SK-N-SH (cell line): ENCODE results near the gene GOT1.

Source experiments
- EP300 ChIP-seq, 2 experiments: IDR thresholded peaks; 2 replicates each; pipeline versions ENCODE4 v1.4.0 to v1.6.1; 2012; ENCODE audit warnings: borderline replicate concordance in 1 of 2, low read depth in 1 of 2, low read length in 1 of 2
- EZH2phosphoT487 ChIP-seq: fragments of 200-600 bp; sonication (generic); IDR thresholded peaks from 2 replicates; pipeline ENCODE4 v1.6.1; 2017; ENCODE audit warnings: low read depth, mixed run types, mild to moderate bottlenecking, antibody characterized with exemption, moderate library complexity, borderline replicate concordance
- GATA2 ChIP-seq: sonication (generic); formaldehyde crosslinking; IDR thresholded peaks from 2 replicates; pipeline ENCODE4 v1.5.0; 2020; ENCODE audit warnings: mild to moderate bottlenecking, missing genetic modification reagents
- POLR2AphosphoS5 ChIP-seq: IDR thresholded peaks from 2 replicates; pipeline ENCODE4 v1.6.1; 2012; ENCODE audit warnings: low read depth, low read length
- RAD21 ChIP-seq: IDR thresholded peaks from 2 replicates; pipeline ENCODE4 v1.6.1; 2012; ENCODE audit warnings: mild to moderate bottlenecking, low read length
- TCF12 ChIP-seq: IDR thresholded peaks from 2 replicates; pipeline ENCODE4 v1.4.0; 2012
- TF ChIP-seq, protein P1 (sequence below): fragments of 200-600 bp; sonication (generic); IDR thresholded peaks from 2 replicates; pipeline ENCODE4 v1.6.1; 2017; ENCODE audit warnings: antibody characterized with exemption, mild to moderate bottlenecking, moderate library complexity
- TF ChIP-seq, protein P2 (sequence below): fragments of 150-350 bp; IDR thresholded peaks from 2 replicates; pipeline ENCODE4 v1.6.1; 2017; ENCODE audit warnings: antibody characterized with exemption, low read length, low read depth, borderline replicate concordance
- TF ChIP-seq, protein P3 (sequence below): IDR thresholded peaks from 2 replicates; pipeline ENCODE4 v1.6.1; 2012; ENCODE audit warnings: mild to moderate bottlenecking, low read depth, low read length, moderate library complexity

DNA sequence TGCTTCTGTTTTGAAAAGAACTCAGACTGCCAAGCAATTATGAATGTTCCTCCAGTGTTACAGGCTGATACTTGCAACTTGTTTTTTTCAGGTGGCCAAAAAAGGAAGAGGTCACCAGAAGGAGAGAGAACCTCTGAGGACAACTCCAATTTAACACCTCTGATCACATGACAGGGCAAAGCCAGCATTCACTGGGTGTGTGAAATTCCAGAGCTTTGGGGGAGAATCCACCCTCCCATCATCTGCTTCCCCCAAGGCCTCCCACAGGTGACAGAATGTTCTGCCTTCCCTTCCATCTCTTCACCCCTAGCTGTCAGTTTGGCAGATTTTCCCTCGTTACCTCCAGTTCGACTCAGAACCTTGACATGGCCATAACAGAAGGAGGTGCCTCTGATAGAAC lies 39.1 kb downstream of the GOT1 start:
- TF ChIP-seq RAD21 = no peak
- TF ChIP-seq, protein P1, sequence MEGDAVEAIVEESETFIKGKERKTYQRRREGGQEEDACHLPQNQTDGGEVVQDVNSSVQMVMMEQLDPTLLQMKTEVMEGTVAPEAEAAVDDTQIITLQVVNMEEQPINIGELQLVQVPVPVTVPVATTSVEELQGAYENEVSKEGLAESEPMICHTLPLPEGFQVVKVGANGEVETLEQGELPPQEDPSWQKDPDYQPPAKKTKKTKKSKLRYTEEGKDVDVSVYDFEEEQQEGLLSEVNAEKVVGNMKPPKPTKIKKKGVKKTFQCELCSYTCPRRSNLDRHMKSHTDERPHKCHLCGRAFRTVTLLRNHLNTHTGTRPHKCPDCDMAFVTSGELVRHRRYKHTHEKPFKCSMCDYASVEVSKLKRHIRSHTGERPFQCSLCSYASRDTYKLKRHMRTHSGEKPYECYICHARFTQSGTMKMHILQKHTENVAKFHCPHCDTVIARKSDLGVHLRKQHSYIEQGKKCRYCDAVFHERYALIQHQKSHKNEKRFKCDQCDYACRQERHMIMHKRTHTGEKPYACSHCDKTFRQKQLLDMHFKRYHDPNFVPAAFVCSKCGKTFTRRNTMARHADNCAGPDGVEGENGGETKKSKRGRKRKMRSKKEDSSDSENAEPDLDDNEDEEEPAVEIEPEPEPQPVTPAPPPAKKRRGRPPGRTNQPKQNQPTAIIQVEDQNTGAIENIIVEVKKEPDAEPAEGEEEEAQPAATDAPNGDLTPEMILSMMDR = no peak
- TF ChIP-seq EZH2phosphoT487 = no peak
- TF ChIP-seq TCF12 = no peak
- TF ChIP-seq, protein P2, sequence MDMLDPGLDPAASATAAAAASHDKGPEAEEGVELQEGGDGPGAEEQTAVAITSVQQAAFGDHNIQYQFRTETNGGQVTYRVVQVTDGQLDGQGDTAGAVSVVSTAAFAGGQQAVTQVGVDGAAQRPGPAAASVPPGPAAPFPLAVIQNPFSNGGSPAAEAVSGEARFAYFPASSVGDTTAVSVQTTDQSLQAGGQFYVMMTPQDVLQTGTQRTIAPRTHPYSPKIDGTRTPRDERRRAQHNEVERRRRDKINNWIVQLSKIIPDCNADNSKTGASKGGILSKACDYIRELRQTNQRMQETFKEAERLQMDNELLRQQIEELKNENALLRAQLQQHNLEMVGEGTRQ = no peak
- no peak for TF ChIP-seq POLR2AphosphoS5
- TF ChIP-seq GATA2 (CRISPR knock-in tag) = no peak
- TF ChIP-seq, protein P3, sequence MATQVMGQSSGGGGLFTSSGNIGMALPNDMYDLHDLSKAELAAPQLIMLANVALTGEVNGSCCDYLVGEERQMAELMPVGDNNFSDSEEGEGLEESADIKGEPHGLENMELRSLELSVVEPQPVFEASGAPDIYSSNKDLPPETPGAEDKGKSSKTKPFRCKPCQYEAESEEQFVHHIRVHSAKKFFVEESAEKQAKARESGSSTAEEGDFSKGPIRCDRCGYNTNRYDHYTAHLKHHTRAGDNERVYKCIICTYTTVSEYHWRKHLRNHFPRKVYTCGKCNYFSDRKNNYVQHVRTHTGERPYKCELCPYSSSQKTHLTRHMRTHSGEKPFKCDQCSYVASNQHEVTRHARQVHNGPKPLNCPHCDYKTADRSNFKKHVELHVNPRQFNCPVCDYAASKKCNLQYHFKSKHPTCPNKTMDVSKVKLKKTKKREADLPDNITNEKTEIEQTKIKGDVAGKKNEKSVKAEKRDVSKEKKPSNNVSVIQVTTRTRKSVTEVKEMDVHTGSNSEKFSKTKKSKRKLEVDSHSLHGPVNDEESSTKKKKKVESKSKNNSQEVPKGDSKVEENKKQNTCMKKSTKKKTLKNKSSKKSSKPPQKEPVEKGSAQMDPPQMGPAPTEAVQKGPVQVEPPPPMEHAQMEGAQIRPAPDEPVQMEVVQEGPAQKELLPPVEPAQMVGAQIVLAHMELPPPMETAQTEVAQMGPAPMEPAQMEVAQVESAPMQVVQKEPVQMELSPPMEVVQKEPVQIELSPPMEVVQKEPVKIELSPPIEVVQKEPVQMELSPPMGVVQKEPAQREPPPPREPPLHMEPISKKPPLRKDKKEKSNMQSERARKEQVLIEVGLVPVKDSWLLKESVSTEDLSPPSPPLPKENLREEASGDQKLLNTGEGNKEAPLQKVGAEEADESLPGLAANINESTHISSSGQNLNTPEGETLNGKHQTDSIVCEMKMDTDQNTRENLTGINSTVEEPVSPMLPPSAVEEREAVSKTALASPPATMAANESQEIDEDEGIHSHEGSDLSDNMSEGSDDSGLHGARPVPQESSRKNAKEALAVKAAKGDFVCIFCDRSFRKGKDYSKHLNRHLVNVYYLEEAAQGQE = no peak
- TF ChIP-seq EP300 (IDR thresholded peaks at IDR 0.05; ENCODE audit: borderline replicate concordance in 1 of 2, low read depth in 1 of 2, low read length in 1 of 2) = no peak
